OCI-LY1 (cell line): ENCODE measurements around the gene AP2A2.

Experiments used
- H2AFZ ChIP-seq: fragments of 200-600 bp; sonication (generic), shearing (Covaris generic); 2 replicates; pipeline ENCODE4 v1.6.0; 2014; ENCODE audit warnings: antibody characterized with exemption, mild to moderate bottlenecking, low read length
- H3F3A ChIP-seq: fragments of 200-600 bp; sonication (generic), shearing (Covaris generic); 2 replicates; pipeline ENCODE4 v1.6.0; 2014; ENCODE audit warnings: mild to moderate bottlenecking, antibody characterized with exemption, low read length, moderate library complexity; ENCODE audit not compliant: insufficient read depth
- H3K27ac ChIP-seq: fragments of 200-600 bp; sonication (generic); 2 replicates; pipeline ENCODE4 v1.5.1; 2014; ENCODE audit warnings: low read length, mixed run types, mild to moderate bottlenecking, low read depth; ENCODE audit not compliant: poor library complexity, severe bottlenecking
- H3K27me3 ChIP-seq: fragments of 200-600 bp; sonication (generic); 2 replicates; pipeline ENCODE4 v1.6.0; 2014; ENCODE audit warnings: antibody characterized with exemption, mild to moderate bottlenecking, low read length, moderate library complexity; ENCODE audit not compliant: insufficient read depth
- H3K36me3 ChIP-seq: fragments of 200-600 bp; sonication (generic); 2 replicates; pipeline ENCODE4 v1.6.1; 2014; ENCODE audit warnings: mild to moderate bottlenecking, antibody characterized with exemption, low read length, moderate library complexity, mixed read lengths; ENCODE audit not compliant: insufficient read depth
- H3K4me1 ChIP-seq: fragments of 200-600 bp; sonication (generic); 2 replicates; pipeline ENCODE4 v1.5.1; 2014; ENCODE audit warnings: mild to moderate bottlenecking, low read length, moderate library complexity; ENCODE audit not compliant: insufficient read depth, severe bottlenecking
- H3K4me2 ChIP-seq: fragments of 200-600 bp; sonication (generic), shearing (Covaris generic); 2 replicates; pipeline ENCODE4 v1.6.1; 2014; ENCODE audit warnings: low read length
- H3K4me3 ChIP-seq: fragments of 200-600 bp; sonication (generic); 2 replicates; pipeline ENCODE4 v1.5.1; 2014; ENCODE audit warnings: low read length, low read depth, mild to moderate bottlenecking, mixed read lengths; ENCODE audit not compliant: poor library complexity, severe bottlenecking
- H3K79me2 ChIP-seq: fragments of 200-600 bp; shearing (Covaris generic); 2 replicates; pipeline ENCODE4 v1.6.1; 2016; ENCODE audit warnings: mixed run types, low read length, mixed read lengths; ENCODE audit not compliant: insufficient read depth
- H3K9ac ChIP-seq: fragments of 200-600 bp; sonication (generic), shearing (Covaris generic); 2 replicates; pipeline ENCODE4 v1.6.1; 2014; ENCODE audit warnings: mild to moderate bottlenecking, low read length, mixed read lengths
- H3K9me2 ChIP-seq: fragments of 200-600 bp; sonication (generic), shearing (Covaris generic); 2 replicates; pipeline ENCODE4 v1.6.1; 2014; ENCODE audit warnings: low read depth, mild to moderate bottlenecking, low read length, mixed read lengths
- H3K9me3 ChIP-seq: fragments of 200-600 bp; shearing (Covaris generic); 2 replicates; pipeline ENCODE4 v1.6.1; 2014; ENCODE audit warnings: low read length, mixed read lengths
- H4K20me1 ChIP-seq: fragments of 200-600 bp; sonication (generic), shearing (Covaris generic); 2 replicates; pipeline ENCODE4 v1.6.0; 2016; ENCODE audit warnings: mild to moderate bottlenecking, low read length; ENCODE audit not compliant: insufficient read depth
- EZH2 ChIP-seq: fragments of 200-600 bp; sonication (generic), shearing (Covaris generic); IDR thresholded peaks from 2 replicates; pipeline ENCODE4 v1.8.0; 2017; ENCODE audit warnings: borderline replicate concordance, mixed run types, mild to moderate bottlenecking, antibody characterized with exemption, low read length, moderate library complexity, mixed read lengths
- TF ChIP-seq, protein P1 (sequence below): fragments of 200-600 bp; sonication (generic), shearing (Covaris generic); IDR thresholded peaks from 2 replicates; pipeline ENCODE4 v1.5.1; 2017; ENCODE audit warnings: mild to moderate bottlenecking, antibody characterized with exemption, low read length, moderate library complexity, mixed read lengths

Gene AP2A2

DNA sequence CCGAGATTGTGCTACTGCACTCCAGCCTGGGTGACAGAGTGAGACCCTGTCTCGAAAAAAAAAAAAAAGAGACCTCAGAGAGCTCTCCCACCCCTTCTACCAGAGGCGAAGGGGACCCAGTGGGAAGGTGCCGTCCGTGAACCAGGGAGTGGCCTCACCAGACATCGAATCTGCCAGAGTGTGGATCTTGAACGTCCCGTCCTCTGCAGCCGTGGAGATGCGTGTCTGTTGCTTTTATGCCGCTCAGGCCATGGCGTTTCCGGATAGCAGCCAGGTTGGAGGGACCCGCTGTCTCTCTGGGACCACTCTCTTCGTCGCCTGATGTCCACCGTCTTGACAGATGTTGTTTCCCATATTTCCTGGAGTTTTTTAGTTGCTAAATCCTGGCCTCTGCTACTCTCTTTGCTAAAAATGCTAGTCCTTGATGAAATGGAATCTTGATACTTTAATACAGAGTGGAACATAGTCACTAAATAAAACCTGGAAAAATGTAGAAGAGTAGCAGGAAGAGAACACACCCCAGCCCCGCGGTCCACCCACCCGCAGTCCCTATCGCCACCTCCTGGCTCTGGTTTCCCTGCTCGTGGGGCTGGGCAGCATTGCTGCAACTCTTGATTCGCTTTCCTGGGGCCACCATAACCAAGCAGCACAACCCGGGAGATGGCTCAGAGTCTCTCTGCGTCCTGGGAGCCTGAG lies 122.9 kb downstream of the AP2A2 start:
- no peak overlapping the region for H2AFZ ChIP-seq
- H3K4me2 ChIP-seq, result no peak overlapping the region
- H3K4me1 ChIP-seq, result peaks cover 5% of the 10 kb centered on the region
- H3K4me3 ChIP-seq, result no peak overlapping the region
- peaks cover 7% of the 10 kb centered on the region for H3K9me3 ChIP-seq
- no peak overlapping the region for H3K27ac ChIP-seq
- no peaks in the 10 kb centered on the region for H4K20me1 ChIP-seq
- no peak overlapping the region for H3K9ac ChIP-seq
- no peaks in the 10 kb centered on the region; the same call in 1 of the 2 replicates for H3K27me3 ChIP-seq
- no peaks in the 10 kb centered on the region for H3K9me2 ChIP-seq
- H3K36me3 ChIP-seq, result no peaks in the 10 kb centered on the region; the same call in 1 of the 2 replicates
- no peaks in the 10 kb centered on the region for H3F3A ChIP-seq
- H3K79me2 ChIP-seq, result no peaks in the 10 kb centered on the region
- no peak for TF ChIP-seq EZH2
- TF ChIP-seq, protein P1, sequence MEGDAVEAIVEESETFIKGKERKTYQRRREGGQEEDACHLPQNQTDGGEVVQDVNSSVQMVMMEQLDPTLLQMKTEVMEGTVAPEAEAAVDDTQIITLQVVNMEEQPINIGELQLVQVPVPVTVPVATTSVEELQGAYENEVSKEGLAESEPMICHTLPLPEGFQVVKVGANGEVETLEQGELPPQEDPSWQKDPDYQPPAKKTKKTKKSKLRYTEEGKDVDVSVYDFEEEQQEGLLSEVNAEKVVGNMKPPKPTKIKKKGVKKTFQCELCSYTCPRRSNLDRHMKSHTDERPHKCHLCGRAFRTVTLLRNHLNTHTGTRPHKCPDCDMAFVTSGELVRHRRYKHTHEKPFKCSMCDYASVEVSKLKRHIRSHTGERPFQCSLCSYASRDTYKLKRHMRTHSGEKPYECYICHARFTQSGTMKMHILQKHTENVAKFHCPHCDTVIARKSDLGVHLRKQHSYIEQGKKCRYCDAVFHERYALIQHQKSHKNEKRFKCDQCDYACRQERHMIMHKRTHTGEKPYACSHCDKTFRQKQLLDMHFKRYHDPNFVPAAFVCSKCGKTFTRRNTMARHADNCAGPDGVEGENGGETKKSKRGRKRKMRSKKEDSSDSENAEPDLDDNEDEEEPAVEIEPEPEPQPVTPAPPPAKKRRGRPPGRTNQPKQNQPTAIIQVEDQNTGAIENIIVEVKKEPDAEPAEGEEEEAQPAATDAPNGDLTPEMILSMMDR, result no peak

DNA sequence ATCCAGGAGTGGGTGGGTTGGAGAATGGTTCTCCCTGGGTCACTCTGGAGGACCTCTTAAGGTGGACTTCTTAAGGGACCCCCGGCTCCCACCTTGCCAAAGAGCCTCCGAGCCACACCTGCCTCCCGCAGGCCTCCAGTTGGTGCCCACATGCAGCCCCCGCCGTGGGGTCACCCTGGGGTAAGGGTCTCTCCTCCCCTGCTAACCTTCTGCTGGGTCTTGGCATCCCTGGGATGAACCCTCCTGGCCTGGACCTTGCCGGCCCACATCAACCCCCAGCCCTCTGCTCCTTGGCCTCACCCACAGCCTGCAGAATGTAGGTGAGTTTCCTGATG lies 123.4 kb downstream of the AP2A2 start:
- no peak for TF ChIP-seq EZH2
- TF ChIP-seq, protein P1, result no peak
- H3K79me2 ChIP-seq, result no peaks in the 10 kb centered on the region
- H3F3A ChIP-seq, result no peaks in the 10 kb centered on the region
- H3K27ac ChIP-seq, result no peak overlapping the region
- peaks cover 7% of the 10 kb centered on the region for H3K9me3 ChIP-seq
- no peak overlapping the region for H2AFZ ChIP-seq
- H3K4me2 ChIP-seq, result no peak overlapping the region
- no peaks in the 10 kb centered on the region; the same call in 1 of the 2 replicates for H3K36me3 ChIP-seq
- no peaks in the 10 kb centered on the region for H4K20me1 ChIP-seq
- no peak overlapping the region for H3K9ac ChIP-seq
- H3K9me2 ChIP-seq, result no peaks in the 10 kb centered on the region
- H3K27me3 ChIP-seq, result no peaks in the 10 kb centered on the region; the same call in 1 of the 2 replicates
- no peaks in the 10 kb centered on the region for H3K4me1 ChIP-seq
- no peak overlapping the region for H3K4me3 ChIP-seq

DNA sequence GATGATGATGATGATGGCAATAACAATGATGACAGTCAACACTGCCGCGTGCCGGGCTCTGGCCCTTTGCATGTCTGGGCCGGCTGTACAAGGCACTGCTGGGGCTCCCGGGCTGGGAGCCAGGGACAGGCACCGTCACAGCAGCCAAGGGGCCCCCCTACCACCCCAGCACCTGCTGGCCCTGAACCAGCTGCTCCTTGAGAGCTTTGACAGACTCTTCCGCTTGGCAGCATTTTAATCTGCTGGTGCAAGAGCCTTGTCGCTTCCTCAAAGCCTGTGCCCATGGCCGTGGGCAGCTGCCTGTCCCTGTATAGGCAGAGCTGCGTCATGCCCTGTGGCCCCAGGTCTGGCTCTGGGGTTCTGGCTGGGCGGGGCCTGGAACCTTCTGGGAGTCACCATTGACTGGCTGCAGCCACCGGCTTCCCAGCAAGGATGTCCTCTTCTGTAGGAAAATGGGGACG lies 123.8 kb downstream of the AP2A2 start:
- Histone ChIP-seq H3K4me2 (no peak overlapping the region), H4K20me1 (no peaks in the 10 kb centered on the region), H3K27me3 (no peaks in the 10 kb centered on the region; the same call in 1 of the 2 replicates), H3K9me3 (peaks cover 7% of the 10 kb centered on the region), H2AFZ (no peak overlapping the region), H3K9me2 (no peaks in the 10 kb centered on the region), H3K36me3 (no peaks in the 10 kb centered on the region; the same call in 1 of the 2 replicates), H3K4me1 (no peaks in the 10 kb centered on the region), H3F3A (no peaks in the 10 kb centered on the region), H3K27ac (no peak overlapping the region), H3K9ac (no peak overlapping the region), H3K79me2 (no peaks in the 10 kb centered on the region), H3K4me3 (no peak overlapping the region)
- TF ChIP-seq, protein P1, result no peak
- no peak for TF ChIP-seq EZH2
